Dendritic cell treated with granulocyte-macrophage colony-stimulating factor and Interleukin-4, amounts not matched to agents 40 ng/mL and 50 ng/mL, for 4 days (primary cell): ENCODE measurements around the gene SLX4IP.

Experiments used
- H3K27ac Mint-ChIP-seq: one replicate; pipeline ENCODE4 v1.8.0; 2022; ENCODE audit warnings: mild to moderate bottlenecking, mixed read lengths
- H3K27me3 Mint-ChIP-seq: one replicate; pipeline ENCODE4 v1.8.0; 2022; ENCODE audit warnings: mild to moderate bottlenecking, mixed read lengths
- H3K36me3 Mint-ChIP-seq: one replicate; pipeline ENCODE4 v1.8.0; 2022; ENCODE audit warnings: low read depth, mixed read lengths
- H3K4me1 Mint-ChIP-seq: one replicate; pipeline ENCODE4 v1.8.0; 2022; ENCODE audit warnings: low read depth, mixed read lengths
- H3K4me3 Mint-ChIP-seq: one replicate; pipeline ENCODE4 v1.8.0; 2022; ENCODE audit warnings: mild to moderate bottlenecking, moderate library complexity, mixed read lengths
- H3K9me3 Mint-ChIP-seq: one replicate; pipeline ENCODE4 v1.8.0; 2022; ENCODE audit warnings: mixed read lengths
- intact Hi-C: fragments of 100-400 bp; cut with micrococcal nuclease; formaldehyde crosslinking; loops from one replicate; pipeline ENCODE4 v1.15.0; 2022

The SLX4IP gene

GRCh38 chr20:10621149-10621548 is 186.0 kb downstream of the SLX4IP start:
- Mint-ChIP-seq H3K9me3 (no peaks in the 10 kb centered on the region), H3K36me3 (peaks cover 43% of the 10 kb centered on the region), H3K27ac (no peak overlapping the region), H3K4me3 (no peak overlapping the region), H3K27me3 (no peaks in the 10 kb centered on the region), H3K4me1 (no peaks in the 10 kb centered on the region)
- intact Hi-C loops, result no loop called here

- Mint-ChIP-seq H3K27ac (no peak overlapping the region), H3K9me3 (no peaks in the 10 kb centered on the region), H3K4me1 (no peaks in the 10 kb centered on the region), H3K36me3 (peaks cover 38% of the 10 kb centered on the region), H3K4me3 (no peak overlapping the region), H3K27me3 (no peaks in the 10 kb centered on the region)
- intact Hi-C loops, result no loop called here
These were observed 187.7 kb downstream of the SLX4IP start for GRCh38 chr20:10622657-10623418.

- intact Hi-C loops, result no loop called here
- Mint-ChIP-seq H3K4me1 (peaks cover 9% of the 10 kb centered on the region), H3K36me3 (peaks cover 38% of the 10 kb centered on the region), H3K27me3 (no peaks in the 10 kb centered on the region), H3K4me3 (no peak overlapping the region), H3K9me3 (no peaks in the 10 kb centered on the region), H3K27ac (no peak overlapping the region)
These were observed 190.5 kb downstream of the SLX4IP start for GRCh38 chr20:10625641-10626040.

- H3K9me3 Mint-ChIP-seq, result no peaks in the 10 kb centered on the region
- intact Hi-C loops, result no loop called here
- peaks cover 10% of the 10 kb centered on the region for H3K4me1 Mint-ChIP-seq
- H3K27ac Mint-ChIP-seq, result no peak overlapping the region
- H3K36me3 Mint-ChIP-seq, result peaks cover 32% of the 10 kb centered on the region
- H3K4me3 Mint-ChIP-seq, result no peak overlapping the region
- H3K27me3 Mint-ChIP-seq, result no peaks in the 10 kb centered on the region
These were observed 191.8 kb downstream of the SLX4IP start for GRCh38 chr20:10626896-10627295.

- Mint-ChIP-seq H3K27me3 (no peaks in the 10 kb centered on the region), H3K27ac (peak overlapping the region; percentile 21), H3K9me3 (no peaks in the 10 kb centered on the region), H3K4me3 (no peak overlapping the region), H3K36me3 (peaks cover 9% of the 10 kb centered on the region), H3K4me1 (peaks cover 10% of the 10 kb centered on the region)
- intact Hi-C loops, result no loop called here
These were observed 195.0 kb downstream of the SLX4IP start for GRCh38 chr20:10629946-10630650.

- Mint-ChIP-seq H3K27ac (no peak overlapping the region), H3K4me3 (no peak overlapping the region), H3K4me1 (peaks cover 10% of the 10 kb centered on the region), H3K36me3 (peaks cover 2% of the 10 kb centered on the region), H3K9me3 (no peaks in the 10 kb centered on the region), H3K27me3 (no peaks in the 10 kb centered on the region)
- intact Hi-C loops, result no loop called here
These were observed 196.0 kb downstream of the SLX4IP start for GRCh38 chr20:10631126-10631525.

- no peak overlapping the region for H3K27ac Mint-ChIP-seq
- no peaks in the 10 kb centered on the region for H3K27me3 Mint-ChIP-seq
- intact Hi-C loops, result no loop called here
- no peak overlapping the region for H3K4me3 Mint-ChIP-seq
- H3K4me1 Mint-ChIP-seq, result peaks cover 10% of the 10 kb centered on the region
- no peaks in the 10 kb centered on the region for H3K9me3 Mint-ChIP-seq
- peaks cover 18% of the 10 kb centered on the region for H3K36me3 Mint-ChIP-seq
These were observed 197.8 kb downstream of the SLX4IP start for GRCh38 chr20:10632721-10633509.

GRCh38 chr20:10633718-10634117 is 198.6 kb downstream of the SLX4IP start:
- intact Hi-C loops, result no loop called here
- Mint-ChIP-seq H3K36me3 (peaks cover 26% of the 10 kb centered on the region), H3K4me3 (no peak overlapping the region), H3K9me3 (no peaks in the 10 kb centered on the region), H3K27me3 (no peaks in the 10 kb centered on the region), H3K27ac (no peak overlapping the region), H3K4me1 (peaks cover 10% of the 10 kb centered on the region)

- Mint-ChIP-seq H3K27ac (no peak overlapping the region), H3K36me3 (peaks cover 31% of the 10 kb centered on the region), H3K9me3 (no peaks in the 10 kb centered on the region), H3K27me3 (no peaks in the 10 kb centered on the region), H3K4me1 (peaks cover 10% of the 10 kb centered on the region), H3K4me3 (no peak overlapping the region)
- intact Hi-C loops, result no loop called here
These were observed 199.1 kb downstream of the SLX4IP start for GRCh38 chr20:10634211-10634610.

- Mint-ChIP-seq H3K27ac (no peak overlapping the region), H3K9me3 (no peaks in the 10 kb centered on the region), H3K4me3 (no peak overlapping the region), H3K36me3 (peaks cover 37% of the 10 kb centered on the region), H3K4me1 (peaks cover 8% of the 10 kb centered on the region), H3K27me3 (no peaks in the 10 kb centered on the region)
- intact Hi-C loops, result no loop called here
These were observed 199.7 kb downstream of the SLX4IP start for GRCh38 chr20:10634683-10635411.

- intact Hi-C loops, result no loop called here
- no peaks in the 10 kb centered on the region for H3K27me3 Mint-ChIP-seq
- H3K4me1 Mint-ChIP-seq, result peaks cover under 1% of the 10 kb centered on the region
- H3K9me3 Mint-ChIP-seq, result no peaks in the 10 kb centered on the region
- no peak overlapping the region for H3K4me3 Mint-ChIP-seq
- H3K27ac Mint-ChIP-seq, result peak overlapping the region; percentile 39
- peaks cover 45% of the 10 kb centered on the region for H3K36me3 Mint-ChIP-seq
These were observed 200.5 kb downstream of the SLX4IP start for GRCh38 chr20:10635476-10636208.

- no peaks in the 10 kb centered on the region for H3K4me1 Mint-ChIP-seq
- H3K27ac Mint-ChIP-seq, result peak overlapping the region; percentile 39
- H3K4me3 Mint-ChIP-seq, result no peak overlapping the region
- H3K27me3 Mint-ChIP-seq, result no peaks in the 10 kb centered on the region
- no peaks in the 10 kb centered on the region for H3K9me3 Mint-ChIP-seq
- intact Hi-C loops, result no loop called here
- peaks cover 53% of the 10 kb centered on the region for H3K36me3 Mint-ChIP-seq
These were observed 201.3 kb downstream of the SLX4IP start for GRCh38 chr20:10636326-10636818.

- peaks cover 60% of the 10 kb centered on the region for H3K36me3 Mint-ChIP-seq
- no peaks in the 10 kb centered on the region for H3K27me3 Mint-ChIP-seq
- H3K4me3 Mint-ChIP-seq, result no peak overlapping the region
- no peaks in the 10 kb centered on the region for H3K9me3 Mint-ChIP-seq
- no peak overlapping the region for H3K27ac Mint-ChIP-seq
- no peaks in the 10 kb centered on the region for H3K4me1 Mint-ChIP-seq
- intact Hi-C loops, result no loop called here
These were observed 202.0 kb downstream of the SLX4IP start for GRCh38 chr20:10637031-10637559.
